Breast epithelium (tissue), 4 donors: Measurements from ENCODE around the gene TMEM145. TPM values are rescaled to one million over a fixed set of nuclear protein-coding genes. Genes with fewer than 3 reads are reported as not detected.
"Not testable (repeated sequence)": the region's sequence is repeated elsewhere in the genome, so short reads cannot be mapped to it uniquely, and the experiment has no call there.

Source experiments
- DNase-seq, 2 donors: peaks; one replicate each; pipeline ENCODE4 v3.0.0-alpha.2; 2019; ENCODE audit warnings: low spot score in 2 of 2
- H3K27ac ChIP-seq, 2 donors: fragments of 200-600 bp; sonication (generic) in 1 of 2; one replicate each; pipeline ENCODE4 v1.5.1; 2016 to 2019; ENCODE audit warnings: mild to moderate bottlenecking in 1 of 2
- H3K27me3 ChIP-seq, 2 donors: fragments of 200-600 bp; sonication (generic) in 1 of 2; one replicate each; pipeline versions ENCODE4 v1.5.1 to v1.6.0; 2017 to 2019; ENCODE audit warnings: control low read depth in 1 of 2, mild to moderate bottlenecking in 1 of 2
- H3K36me3 ChIP-seq: fragments of 200-600 bp; one replicate; pipeline ENCODE4 v1.5.1; 2019
- H3K4me1 ChIP-seq, 2 donors: fragments of 200-600 bp; sonication (generic); one replicate each; pipeline ENCODE4 v1.5.1; 2016 to 2019; ENCODE audit warnings: control low read depth in 1 of 2
- H3K4me3 ChIP-seq, 3 donors: fragments of 200-600 bp; sonication (generic); 1 replicate in 2 of 3; 2 replicates in 1 of 3; pipeline ENCODE4 v1.5.1; 2016 to 2019; ENCODE audit warnings: mild to moderate bottlenecking in 3 of 3, moderate library complexity in 2 of 3
- H3K9me3 ChIP-seq, 2 donors: fragments of 200-600 bp; sonication (generic) in 1 of 2; one replicate each; pipeline ENCODE4 v1.5.1; 2016 to 2019; ENCODE audit warnings: control low read depth in 1 of 2
- CTCF ChIP-seq, 3 donors: fragments of 450-650 bp; IDR thresholded peaks; one replicate each; pipeline ENCODE4 v1.5.1; 2016 to 2017; ENCODE audit warnings: antibody characterized with exemption in 3 of 3, mild to moderate bottlenecking in 3 of 3, moderate library complexity in 3 of 3
- POLR2A ChIP-seq: fragments of 450-650 bp; IDR thresholded peaks from one replicate; pipeline ENCODE4 v1.6.1; 2016; ENCODE audit warnings: antibody characterized with exemption, mild to moderate bottlenecking, moderate library complexity
- POLR2AphosphoS5 ChIP-seq, 3 donors: sonication (generic); formaldehyde crosslinking; IDR thresholded peaks; one replicate each; pipeline ENCODE4 v1.6.1; 2017; ENCODE audit warnings: antibody characterized with exemption in 3 of 3
- intact Hi-C: fragments of 100-400 bp; cut with DNase I; formaldehyde crosslinking; loops from one replicate; pipeline ENCODE4 v1.15.1; 2023; ENCODE audit warnings: low total_unique reads
- total RNA-seq, 3 donors: library from RNA; depleted of rRNA; stranded (reverse); fragments of >200 nt; gene quantifications; one replicate each; pipeline ENCODE4 v1.1.0, GENCODE V29; 2016

Gene TMEM145
- total RNA-seq, 3 donors from 2014 or later = 0.33 to 0.59 TPM; not detected in 1

- H3K27ac ChIP-seq = no peak overlapping the region
- peaks cover 5 to 15% of the 10 kb centered on the region in 2 donors for H3K27me3 ChIP-seq
- TF ChIP-seq POLR2AphosphoS5 (IDR thresholded peaks at IDR 0.05) (no peak), POLR2A (no peak)
- intact Hi-C loops = loop anchor here (10.0 kb wide), 1 partner anchor 228 kb away; no protein-coding TSS in a partner anchor
- no peaks in the 10 kb centered on the region for H3K9me3 ChIP-seq
- H3K36me3 ChIP-seq = no peaks in the 10 kb centered on the region
- no peak overlapping the region for H3K4me3 ChIP-seq
- H3K4me1 ChIP-seq = peaks cover 3 to 8% of the 10 kb centered on the region in 2 donors
- DNase-seq = no peak
These were observed 13.9 kb downstream of the TMEM145 start for GRCh38 chr19:42326969-42327368.

GRCh38 chr19:42327381-42327780, 14.3 kb downstream of the TMEM145 start:
- intact Hi-C loops = loop anchor here (10.0 kb wide), 1 partner anchor 227 kb away; no protein-coding TSS in a partner anchor
- H3K27me3 ChIP-seq = peaks cover 5 to 15% of the 10 kb centered on the region in 2 donors
- H3K4me3 ChIP-seq = no peak overlapping the region
- DNase-seq = no peak
- no peak overlapping the region for H3K27ac ChIP-seq
- H3K36me3 ChIP-seq = no peaks in the 10 kb centered on the region
- peaks cover 3 to 8% of the 10 kb centered on the region in 2 donors for H3K4me1 ChIP-seq
- TF ChIP-seq CTCF (IDR thresholded peaks at IDR 0.05) (no peak), POLR2AphosphoS5 (IDR thresholded peaks at IDR 0.05) (no peak), POLR2A (no peak)
- H3K9me3 ChIP-seq = no peaks in the 10 kb centered on the region

- intact Hi-C loops = loop anchor here (10.0 kb wide), 1 partner anchor 227 kb away; no protein-coding TSS in a partner anchor
- H3K27ac ChIP-seq = no peak overlapping the region
- no peak overlapping the region for H3K4me3 ChIP-seq
- peaks cover 5 to 15% of the 10 kb centered on the region in 2 donors for H3K27me3 ChIP-seq
- peaks cover 3 to 8% of the 10 kb centered on the region in 2 donors for H3K4me1 ChIP-seq
- no peak for DNase-seq
- H3K9me3 ChIP-seq = no peaks in the 10 kb centered on the region
- no peaks in the 10 kb centered on the region for H3K36me3 ChIP-seq
- no peak for TF ChIP-seq POLR2AphosphoS5 (IDR thresholded peaks at IDR 0.05)
- TF ChIP-seq CTCF (IDR thresholded peaks at IDR 0.05) = no peak
- TF ChIP-seq POLR2A = no peak
These were observed 15.0 kb downstream of the TMEM145 start for GRCh38 chr19:42328106-42328505.

GRCh38 chr19:42328854-42329253, 15.7 kb downstream of the TMEM145 start:
- intact Hi-C loops = loop anchor here (10.0 kb wide), 1 partner anchor 226 kb away; no protein-coding TSS in a partner anchor
- Histone ChIP-seq H3K4me1 (peaks cover 3 to 8% of the 10 kb centered on the region in 2 donors), H3K27ac (no peak overlapping the region), H3K36me3 (no peaks in the 10 kb centered on the region), H3K4me3 (no peak overlapping the region), H3K9me3 (no peaks in the 10 kb centered on the region), H3K27me3 (peaks cover 5 to 10% of the 10 kb centered on the region in 2 donors)
- TF ChIP-seq CTCF (IDR thresholded peaks at IDR 0.05) (no peak), POLR2AphosphoS5 (IDR thresholded peaks at IDR 0.05) (no peak), POLR2A (no peak)
- DNase-seq = no peak

- Histone ChIP-seq H3K36me3 (no peaks in the 10 kb centered on the region), H3K4me3 (no peak overlapping the region), H3K27ac (no peak overlapping the region), H3K9me3 (no peaks in the 10 kb centered on the region), H3K4me1 (peaks cover 0 to 3% of the 10 kb centered on the region in 2 donors), H3K27me3 (no peaks in the 10 kb centered on the region)
- TF ChIP-seq POLR2AphosphoS5 (IDR thresholded peaks at IDR 0.05) = no peak
- no peak for TF ChIP-seq CTCF (IDR thresholded peaks at IDR 0.05)
- TF ChIP-seq POLR2A = no peak
- intact Hi-C loops = no loop called here
- DNase-seq = no peak
These were observed 17.2 kb downstream of the TMEM145 start for GRCh38 chr19:42330241-42330711.

GRCh38 chr19:42331333-42331732, 18.2 kb downstream of the TMEM145 start:
- H3K4me1 ChIP-seq, H3K27ac ChIP-seq, intact Hi-C loops: not testable (repeated sequence)

More at GRCh38 chr19:42331333-42331732, 18.2 kb downstream of the TMEM145 start:
- not testable (repeated sequence) for H3K4me3 ChIP-seq, H3K36me3 ChIP-seq, H3K9me3 ChIP-seq, H3K27me3 ChIP-seq, DNase-seq
